ENCODE data around the gene NUP133. TPM values are rescaled to one million over a fixed set of nuclear protein-coding genes. Genes with fewer than 3 reads are reported as not detected.

The NUP133 gene
- total RNA-seq, 1 donor from 2014 or later = 53.5 TPM

GRCh38 chr1:229432116-229432461 is 76.1 kb downstream of the NUP133 start:
- DNase-seq (ENCODE audit: low spot score) = no peak
- no peaks in the 10 kb centered on the region for H3K9me3 Mint-ChIP-seq (ENCODE audit: unreplicated experiment)
- H3K27me3 Mint-ChIP-seq (ENCODE audit: unreplicated experiment) = peaks cover 33% of the 10 kb centered on the region
- no peak overlapping the region for H3K4me3 Mint-ChIP-seq (ENCODE audit: unreplicated experiment)
- peaks cover 5% of the 10 kb centered on the region for H3K36me3 Mint-ChIP-seq (ENCODE audit: low read depth, unreplicated experiment)
- H3K27ac Mint-ChIP-seq (ENCODE audit: unreplicated experiment) = no peak overlapping the region
- no peak for TF ChIP-seq CTCF (IDR thresholded peaks at IDR 0.05; ENCODE audit: unreplicated experiment)
- H3K4me1 Mint-ChIP-seq (ENCODE audit: unreplicated experiment) = peaks cover 23% of the 10 kb centered on the region

- H3K27me3 Mint-ChIP-seq (ENCODE audit: unreplicated experiment) = peaks cover 33% of the 10 kb centered on the region
- no peak for TF ChIP-seq CTCF (IDR thresholded peaks at IDR 0.05; ENCODE audit: unreplicated experiment)
- peaks cover 5% of the 10 kb centered on the region for H3K36me3 Mint-ChIP-seq (ENCODE audit: low read depth, unreplicated experiment)
- peak overlapping the region; percentile 5 for H3K27ac Mint-ChIP-seq (ENCODE audit: unreplicated experiment)
- H3K9me3 Mint-ChIP-seq (ENCODE audit: unreplicated experiment) = no peaks in the 10 kb centered on the region
- DNase-seq (ENCODE audit: low spot score) = no peak
- H3K4me1 Mint-ChIP-seq (ENCODE audit: unreplicated experiment) = peaks cover 22% of the 10 kb centered on the region
- H3K4me3 Mint-ChIP-seq (ENCODE audit: unreplicated experiment) = peak overlapping the region; percentile 76
Measured at GRCh38 chr1:229431284-229432115, 76.6 kb downstream of the NUP133 start.

- TF ChIP-seq CTCF (IDR thresholded peaks at IDR 0.05; ENCODE audit: unreplicated experiment) = no peak
- peaks cover 34% of the 10 kb centered on the region for H3K27me3 Mint-ChIP-seq (ENCODE audit: unreplicated experiment)
- DNase-seq (ENCODE audit: low spot score) = peak; percentile 84
- peak overlapping the region; percentile 76 for H3K4me3 Mint-ChIP-seq (ENCODE audit: unreplicated experiment)
- no peaks in the 10 kb centered on the region for H3K9me3 Mint-ChIP-seq (ENCODE audit: unreplicated experiment)
- no peak overlapping the region for H3K27ac Mint-ChIP-seq (ENCODE audit: unreplicated experiment)
- peaks cover 17% of the 10 kb centered on the region for H3K4me1 Mint-ChIP-seq (ENCODE audit: unreplicated experiment)
- peaks cover 5% of the 10 kb centered on the region for H3K36me3 Mint-ChIP-seq (ENCODE audit: low read depth, unreplicated experiment)
Measured at GRCh38 chr1:229430761-229431283, 77.3 kb downstream of the NUP133 start.

GRCh38 chr1:229428256-229428655 is 79.9 kb downstream of the NUP133 start:
- no peak for TF ChIP-seq CTCF (IDR thresholded peaks at IDR 0.05; ENCODE audit: unreplicated experiment)
- Mint-ChIP-seq H3K4me3 (ENCODE audit: unreplicated experiment) (no peak overlapping the region), H3K36me3 (ENCODE audit: low read depth, unreplicated experiment) (peaks cover 5% of the 10 kb centered on the region), H3K27ac (ENCODE audit: unreplicated experiment) (no peak overlapping the region), H3K9me3 (ENCODE audit: unreplicated experiment) (no peaks in the 10 kb centered on the region), H3K27me3 (ENCODE audit: unreplicated experiment) (peaks cover 22% of the 10 kb centered on the region), H3K4me1 (ENCODE audit: unreplicated experiment) (peaks cover 9% of the 10 kb centered on the region)
- DNase-seq (ENCODE audit: low spot score) = no peak

GRCh38 chr1:229427572-229427971 is 80.6 kb downstream of the NUP133 start:
- DNase-seq (ENCODE audit: low spot score) = no peak
- H3K27me3 Mint-ChIP-seq (ENCODE audit: unreplicated experiment) = peaks cover 19% of the 10 kb centered on the region

More at GRCh38 chr1:229427572-229427971, 80.6 kb downstream of the NUP133 start:
- TF ChIP-seq CTCF (IDR thresholded peaks at IDR 0.05; ENCODE audit: unreplicated experiment) = no peak
- Mint-ChIP-seq H3K27ac (ENCODE audit: unreplicated experiment) (no peak overlapping the region), H3K4me3 (ENCODE audit: unreplicated experiment) (no peak overlapping the region), H3K9me3 (ENCODE audit: unreplicated experiment) (no peaks in the 10 kb centered on the region), H3K36me3 (ENCODE audit: low read depth, unreplicated experiment) (peaks cover 5% of the 10 kb centered on the region), H3K4me1 (ENCODE audit: unreplicated experiment) (peaks cover 8% of the 10 kb centered on the region)

All from endothelial cell (in vitro differentiated cells).